ENCODE data around the gene GAS2L1.

GRCh38 chr22:29320546-29320945 is 14.1 kb downstream of the GAS2L1 start:
- TF ChIP-seq EZH2 (IDR thresholded peaks at IDR 0.05; ENCODE audit: borderline replicate concordance, insufficient read depth, low read depth, low read length, poor library complexity, severe bottlenecking) (no peak), CTCF (IDR thresholded peaks at IDR 0.05) (no peak)

All from B cell (primary cell).